ENCODE results near the gene KIF13A.
"Not testable (repeated sequence)": the region's sequence is repeated elsewhere in the genome, so short reads cannot be mapped to it uniquely, and the experiment has no call there.

Gene KIF13A

DNA sequence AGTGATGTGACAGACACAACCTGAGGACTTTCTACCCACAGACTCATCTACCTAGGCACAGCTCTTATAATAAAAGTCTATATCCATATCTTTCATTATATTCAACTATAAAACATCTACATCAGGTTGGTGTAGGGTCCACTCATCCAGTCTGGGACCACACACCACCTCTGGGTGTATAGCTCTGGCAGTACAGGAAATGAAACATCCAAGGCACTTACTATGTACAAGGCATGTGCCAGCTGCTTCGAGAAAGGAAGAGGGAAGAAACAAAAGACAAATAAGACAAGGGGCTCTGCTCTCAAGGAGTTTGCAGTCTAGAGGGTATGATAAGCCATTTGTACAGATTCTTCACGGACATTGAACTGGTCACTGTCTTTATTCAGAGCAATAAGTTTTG lies 18.6 kb downstream of the KIF13A start:
- no peak for DNase-seq (ENCODE audit: low spot score)

DNA sequence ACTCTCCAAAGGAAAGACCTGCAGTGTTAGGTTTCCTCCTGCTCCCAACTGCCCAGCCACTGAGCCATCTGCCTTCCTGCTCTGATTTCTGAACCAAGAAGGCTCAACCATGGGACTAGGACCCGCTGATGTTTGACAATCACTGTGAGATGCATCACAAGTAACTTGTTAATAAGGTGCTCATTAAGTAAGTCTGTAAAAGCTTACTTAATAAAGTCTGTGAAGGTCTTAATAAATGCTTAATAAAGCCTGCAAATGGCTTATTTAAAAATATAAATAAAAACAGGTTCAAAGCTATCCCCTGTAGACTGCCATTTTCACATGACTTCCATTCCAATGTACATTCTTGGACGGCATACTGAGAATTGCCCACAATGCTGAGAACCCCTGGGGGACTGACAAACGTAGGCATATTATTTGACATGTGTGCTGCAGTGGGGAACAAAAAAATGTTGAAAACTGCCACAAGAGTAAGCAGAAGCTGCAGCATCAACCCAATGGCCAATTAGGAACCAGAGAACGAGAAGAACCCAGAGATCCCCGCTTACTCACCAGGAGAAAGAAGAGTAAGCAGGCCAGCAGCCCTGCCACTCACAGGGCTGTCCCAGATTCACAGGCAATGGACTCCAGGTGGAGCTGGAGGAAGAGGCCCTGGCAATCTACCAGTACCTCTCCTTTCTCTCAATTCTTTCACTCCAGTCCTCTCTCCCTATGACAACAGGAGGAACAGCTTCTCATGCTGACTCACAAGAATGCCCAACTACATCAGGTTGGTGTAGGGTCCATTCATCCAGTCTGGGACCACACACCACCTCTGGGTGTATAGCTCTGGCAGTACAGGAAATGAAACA lies 19.5 kb downstream of the KIF13A start:
- no peak for DNase-seq (ENCODE audit: low spot score)

DNA sequence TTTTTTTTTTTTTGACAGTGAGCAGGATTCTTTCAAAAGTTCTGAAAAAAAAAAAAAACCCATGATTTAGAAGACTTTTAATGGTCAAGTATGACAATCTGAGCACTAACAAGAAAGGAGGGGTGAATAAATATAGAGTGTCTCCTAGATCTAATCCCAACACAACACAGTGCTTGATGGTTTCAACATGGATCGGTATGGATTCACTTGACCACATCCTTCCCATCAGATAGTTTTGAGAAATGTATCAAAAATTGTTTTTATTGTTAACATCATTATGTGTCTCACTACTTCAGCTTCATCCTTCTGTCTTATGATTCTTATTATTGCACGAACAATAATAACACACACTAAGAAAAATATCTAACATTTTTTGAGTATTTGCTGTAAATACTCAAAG lies 21.0 kb downstream of the KIF13A start:
- DNase-seq (ENCODE audit: low spot score): no peak

DNA sequence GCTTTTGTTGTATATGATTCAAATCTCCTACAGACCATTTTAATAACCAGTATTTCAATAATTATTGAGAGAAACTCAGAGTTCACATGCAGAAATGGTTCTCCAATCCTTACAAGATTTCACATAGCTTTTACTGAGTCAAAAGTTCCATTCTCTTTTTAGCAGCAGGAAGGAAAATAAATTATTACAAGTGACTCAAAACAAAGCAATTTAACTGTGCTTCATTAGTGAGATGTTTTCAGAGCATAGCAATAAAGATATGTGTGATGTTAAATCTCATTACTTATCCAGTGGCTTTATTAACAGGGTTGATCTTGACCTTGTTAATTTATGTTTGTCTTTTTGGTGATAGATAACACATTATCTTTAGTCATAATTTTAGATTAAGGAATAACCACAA lies 22.0 kb downstream of the KIF13A start:
- peak; percentile 28 for DNase-seq (ENCODE audit: low spot score)

DNA sequence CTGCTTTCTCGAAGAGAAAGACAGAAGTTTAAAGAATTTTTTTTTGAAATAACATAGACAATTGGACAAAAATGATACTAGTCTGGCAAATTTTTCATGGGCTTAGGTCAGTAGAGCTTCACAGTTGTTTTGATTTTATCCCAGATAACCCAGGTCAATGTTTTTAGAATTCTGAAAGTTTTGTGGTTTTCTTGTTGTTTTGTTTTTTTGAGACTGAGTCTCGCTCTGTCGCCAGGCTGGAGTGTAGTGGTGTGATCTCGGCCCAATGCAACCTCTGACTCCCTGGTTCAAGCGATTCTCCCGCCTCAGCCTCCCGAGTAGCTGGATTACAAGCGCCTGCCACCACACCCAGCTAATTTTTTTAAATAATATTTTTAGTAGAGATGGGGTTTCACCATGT lies 22.8 kb downstream of the KIF13A start:
- DNase-seq (ENCODE audit: low spot score): no peak

DNA sequence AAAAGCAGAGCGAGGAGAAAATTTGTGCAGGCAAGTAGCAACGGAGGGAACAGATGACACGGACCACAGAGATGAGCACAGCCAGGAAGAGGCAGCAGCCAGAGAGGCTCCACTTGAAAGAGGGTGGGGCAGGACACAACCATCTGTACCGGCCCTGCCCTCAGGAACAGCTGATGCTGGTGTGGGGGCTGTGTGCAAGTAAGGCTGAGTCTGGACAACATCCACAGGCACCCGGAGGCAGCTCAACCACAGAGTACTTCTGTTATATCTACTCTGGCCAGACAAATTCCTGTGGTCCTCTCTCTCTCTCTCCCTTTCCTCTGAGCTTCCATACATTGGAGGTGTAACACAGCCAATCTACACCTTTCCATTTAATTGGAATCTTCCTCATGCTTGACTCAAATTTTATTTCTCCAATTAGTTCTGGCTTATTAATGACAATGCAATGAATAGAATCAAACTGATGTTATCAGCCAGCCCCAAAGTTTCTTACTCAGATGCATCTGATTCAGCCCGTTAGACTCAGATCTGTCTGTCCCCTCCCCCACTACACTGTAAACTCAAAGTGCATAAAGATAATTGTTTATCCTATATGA lies 24.9 kb downstream of the KIF13A start:
- peak; percentile 92 for DNase-seq (ENCODE audit: low spot score)

- DNase-seq (ENCODE audit: low spot score): no peak
These were observed 28.1 kb downstream of the KIF13A start for GRCh38 chr6:17959302-17959701.

DNA sequence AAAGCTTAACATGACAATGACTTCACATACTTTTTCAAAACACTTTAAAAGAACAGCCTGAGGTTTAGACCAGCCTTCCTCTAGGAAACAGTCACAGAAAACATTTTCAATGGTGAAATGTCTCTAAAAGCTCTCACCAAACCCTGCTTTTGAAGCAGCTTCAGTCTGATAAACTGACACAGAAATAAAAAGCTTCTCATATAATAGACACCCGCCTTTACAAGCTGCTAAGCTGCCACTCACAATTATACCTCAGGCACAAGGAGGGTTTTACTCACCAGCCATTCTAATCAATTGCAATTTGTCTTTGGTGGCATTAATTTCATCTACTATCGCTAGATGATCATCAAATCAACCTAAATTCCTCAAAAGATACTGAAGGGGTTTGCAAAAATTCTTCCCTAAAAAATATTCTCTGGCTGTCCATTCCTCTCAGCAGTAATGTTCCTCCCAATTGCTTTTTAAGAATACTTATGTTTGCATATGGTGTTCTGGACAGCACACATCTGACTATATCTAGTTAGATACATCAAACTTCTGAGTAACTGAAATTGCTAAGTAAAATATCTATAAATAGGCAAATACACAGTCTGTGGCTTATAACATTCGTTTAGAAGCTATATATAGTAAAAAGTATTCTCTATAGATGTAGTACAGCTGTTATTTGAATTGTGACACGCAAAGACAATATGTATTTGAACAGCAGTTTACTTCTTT lies 29.4 kb downstream of the KIF13A start:
- DNase-seq (ENCODE audit: low spot score): no peak

DNA sequence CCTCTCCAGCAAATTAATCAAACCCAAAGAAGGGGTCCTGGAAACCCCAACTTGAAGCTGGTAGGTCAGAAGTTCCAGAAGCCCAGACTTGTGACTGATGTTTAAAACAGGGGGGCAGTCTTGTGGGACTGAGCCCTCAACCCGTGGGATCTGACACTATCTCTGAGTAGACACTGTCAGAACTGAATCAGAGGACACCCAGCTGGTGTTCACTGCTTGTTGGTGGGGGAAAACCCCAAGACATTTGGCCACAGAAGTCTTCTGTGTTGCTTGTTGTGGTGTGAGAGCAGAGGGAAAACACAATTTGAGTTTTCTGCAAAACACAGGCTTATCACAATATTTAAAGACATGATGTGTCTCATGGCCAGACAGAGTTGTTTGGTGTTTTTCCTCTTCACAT lies 29.9 kb downstream of the KIF13A start:
- no peak for DNase-seq (ENCODE audit: low spot score)

DNA sequence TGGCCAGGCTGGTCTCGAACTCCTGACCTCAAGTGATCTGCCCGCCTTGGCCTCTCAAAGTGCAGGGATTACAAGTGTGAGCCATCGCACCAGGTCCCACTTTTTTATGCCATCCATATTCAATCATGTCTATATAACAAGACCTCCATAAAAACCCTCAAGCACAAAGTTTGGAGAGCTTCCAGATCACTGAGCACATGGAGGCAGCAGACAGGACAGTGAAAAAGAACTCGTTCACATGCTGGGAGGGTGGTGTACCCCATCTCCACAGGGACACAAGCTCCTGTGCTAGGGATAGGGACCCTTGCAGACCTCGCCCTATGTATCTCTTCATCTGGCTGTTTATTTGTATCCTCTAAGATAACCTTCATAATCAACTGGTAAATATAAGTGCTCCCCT lies 30.3 kb downstream of the KIF13A start:
- no peak for DNase-seq (ENCODE audit: low spot score)

DNA sequence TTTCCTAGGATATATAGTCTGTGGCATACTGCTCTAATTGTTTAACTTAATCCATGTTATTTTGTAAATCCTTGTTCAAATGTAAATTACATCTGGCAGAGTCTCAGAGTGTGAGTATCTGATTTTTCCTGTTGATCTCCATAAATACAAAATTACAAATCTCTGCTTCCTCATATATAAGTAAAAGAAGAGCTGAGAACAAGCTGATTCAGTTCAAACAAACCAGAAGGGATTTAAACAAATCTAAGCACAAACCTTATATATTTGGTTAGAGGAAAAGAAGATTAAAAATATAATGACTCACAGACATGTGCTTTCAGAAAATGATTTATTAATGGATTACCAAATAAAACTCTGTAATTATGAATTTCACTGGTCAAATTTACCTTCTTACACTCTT lies 37.3 kb downstream of the KIF13A start:
- no peak for DNase-seq (ENCODE audit: low spot score)

GRCh38 chr6:17949168-17949567 lies 38.3 kb downstream of the KIF13A start:
- no peak for DNase-seq (ENCODE audit: low spot score)

- DNase-seq (ENCODE audit: low spot score): no peak
These were observed 38.7 kb downstream of the KIF13A start for GRCh38 chr6:17948725-17949124.

DNA sequence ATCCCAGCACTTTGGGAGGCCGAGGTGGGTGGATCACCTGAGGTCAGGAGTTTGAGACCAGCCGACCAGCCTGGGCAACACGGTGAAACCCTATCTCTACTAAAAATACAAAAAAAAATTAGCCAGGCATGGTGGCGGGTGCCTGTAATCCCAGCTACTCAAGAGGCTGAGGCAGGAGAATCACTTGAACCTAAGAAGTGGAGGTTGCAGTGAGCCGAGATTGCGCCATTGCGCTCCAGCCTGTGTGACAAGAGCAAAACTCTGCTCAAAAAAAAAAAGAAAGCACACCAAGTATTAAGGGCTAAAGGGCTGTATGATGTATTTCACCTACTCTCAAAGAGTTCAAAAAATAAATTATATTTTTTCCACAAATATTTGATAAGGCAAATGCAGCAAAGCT lies 39.9 kb downstream of the KIF13A start:
- DNase-seq (ENCODE audit: low spot score): not testable (repeated sequence)

- DNase-seq (ENCODE audit: low spot score): no peak
These were observed 41.9 kb downstream of the KIF13A start for GRCh38 chr6:17945575-17945974.

DNA sequence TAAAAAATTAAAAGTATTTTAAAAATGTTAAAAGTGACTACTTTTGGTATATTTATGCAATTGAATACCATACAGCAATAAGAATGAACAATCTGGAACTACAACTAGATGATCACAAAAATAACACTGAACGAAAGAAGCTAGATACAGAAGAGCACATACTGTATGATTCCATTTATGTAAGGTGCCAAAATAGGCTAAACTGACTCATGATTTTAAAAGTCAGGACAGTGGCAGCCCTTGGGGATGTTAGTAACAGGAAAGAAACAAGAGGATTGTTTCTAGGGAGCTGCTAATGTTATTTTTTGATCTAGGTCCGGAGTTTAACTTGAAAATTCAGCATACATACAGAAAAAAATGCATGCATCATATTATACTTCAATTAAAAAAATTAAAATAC lies 42.3 kb downstream of the KIF13A start:
- DNase-seq (ENCODE audit: low spot score): no peak

GRCh38 chr6:17941318-17941717 lies 46.1 kb downstream of the KIF13A start:
- no peak for DNase-seq (ENCODE audit: low spot score)

- DNase-seq (ENCODE audit: low spot score): no peak
These were observed 47.2 kb downstream of the KIF13A start for GRCh38 chr6:17940151-17940792.

GRCh38 chr6:17938901-17939300 lies 48.5 kb downstream of the KIF13A start:
- DNase-seq (ENCODE audit: low spot score): no peak

GRCh38 chr6:17935188-17936149 lies 52.0 kb downstream of the KIF13A start:
- DNase-seq (ENCODE audit: low spot score): no peak

DNA sequence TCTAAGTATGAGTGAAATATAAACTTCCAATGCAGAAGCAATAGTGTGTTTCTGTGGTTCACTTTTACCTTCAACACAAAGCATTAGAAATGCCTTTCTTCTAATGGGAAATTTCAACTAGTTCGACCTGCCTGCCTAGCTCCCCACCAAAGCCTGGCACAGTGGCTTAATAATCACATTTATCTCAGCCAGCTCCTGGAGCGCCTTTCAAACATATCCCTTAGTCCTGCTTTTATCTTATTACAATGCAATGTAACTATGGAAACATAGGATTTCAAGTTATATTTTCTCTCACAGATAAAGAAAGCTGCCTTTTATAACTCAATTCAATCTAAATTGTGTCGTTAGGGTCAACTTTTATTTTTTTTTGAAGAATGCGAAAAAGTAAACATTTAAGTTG lies 53.7 kb downstream of the KIF13A start:
- DNase-seq (ENCODE audit: low spot score): no peak
